Stimulated activated CD8-positive, alpha-beta memory T cell treated with anti-CD3 and anti-CD28 coated beads, Interleukin-2, amount 100 ng/mL, for 1 hour (primary cell): Measurements from ENCODE around the gene BPIFB2.

Source experiments
- DNase-seq, 2 donors: peaks; one replicate each; pipeline ENCODE4 v3.0.0-alpha.2; 2020; ENCODE audit warnings: low read depth in 2 of 2

The BPIFB2 gene

DNA sequence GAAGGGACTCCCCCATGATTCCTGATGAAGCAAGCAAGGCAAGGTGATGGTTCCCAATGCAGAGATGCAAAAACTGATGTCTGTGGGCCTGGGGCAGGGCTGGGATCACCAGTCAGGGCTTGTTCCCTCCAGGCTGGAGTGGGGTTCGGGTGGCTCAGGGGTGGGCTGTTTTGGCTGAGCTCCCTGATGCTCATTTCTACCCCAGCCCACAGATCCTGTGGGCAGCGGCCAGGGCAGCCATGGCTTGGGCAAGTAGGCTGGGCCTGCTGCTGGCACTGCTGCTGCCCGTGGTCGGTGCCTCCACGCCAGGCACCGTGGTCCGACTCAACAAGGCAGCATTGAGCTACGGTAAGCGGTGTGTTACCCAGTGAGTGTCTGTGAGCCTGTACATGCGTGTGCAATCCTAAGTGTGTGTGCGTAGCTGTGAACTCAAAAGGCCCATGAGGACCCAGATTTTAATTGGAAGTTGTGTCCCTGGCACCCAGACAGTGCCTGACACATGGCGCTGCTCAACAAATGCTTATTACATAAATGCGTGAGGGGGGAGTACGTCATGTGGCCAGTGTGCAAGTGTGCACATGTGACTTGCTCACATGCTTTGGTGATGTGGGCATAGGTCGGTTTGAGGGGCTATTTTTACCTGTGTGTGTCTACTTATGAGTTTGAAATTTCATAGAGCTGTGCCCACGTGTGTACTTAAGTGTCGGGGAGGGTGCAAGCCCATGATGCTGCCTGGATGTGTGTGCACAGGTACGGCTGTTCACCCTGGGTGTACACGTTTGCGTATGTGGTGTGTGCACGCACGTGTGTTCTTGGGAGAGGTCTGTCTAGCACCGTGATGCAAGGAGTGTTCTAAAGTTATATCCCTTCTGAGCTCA, 1.1 kb downstream of the BPIFB2 start:
- DNase-seq, result no peak

DNA sequence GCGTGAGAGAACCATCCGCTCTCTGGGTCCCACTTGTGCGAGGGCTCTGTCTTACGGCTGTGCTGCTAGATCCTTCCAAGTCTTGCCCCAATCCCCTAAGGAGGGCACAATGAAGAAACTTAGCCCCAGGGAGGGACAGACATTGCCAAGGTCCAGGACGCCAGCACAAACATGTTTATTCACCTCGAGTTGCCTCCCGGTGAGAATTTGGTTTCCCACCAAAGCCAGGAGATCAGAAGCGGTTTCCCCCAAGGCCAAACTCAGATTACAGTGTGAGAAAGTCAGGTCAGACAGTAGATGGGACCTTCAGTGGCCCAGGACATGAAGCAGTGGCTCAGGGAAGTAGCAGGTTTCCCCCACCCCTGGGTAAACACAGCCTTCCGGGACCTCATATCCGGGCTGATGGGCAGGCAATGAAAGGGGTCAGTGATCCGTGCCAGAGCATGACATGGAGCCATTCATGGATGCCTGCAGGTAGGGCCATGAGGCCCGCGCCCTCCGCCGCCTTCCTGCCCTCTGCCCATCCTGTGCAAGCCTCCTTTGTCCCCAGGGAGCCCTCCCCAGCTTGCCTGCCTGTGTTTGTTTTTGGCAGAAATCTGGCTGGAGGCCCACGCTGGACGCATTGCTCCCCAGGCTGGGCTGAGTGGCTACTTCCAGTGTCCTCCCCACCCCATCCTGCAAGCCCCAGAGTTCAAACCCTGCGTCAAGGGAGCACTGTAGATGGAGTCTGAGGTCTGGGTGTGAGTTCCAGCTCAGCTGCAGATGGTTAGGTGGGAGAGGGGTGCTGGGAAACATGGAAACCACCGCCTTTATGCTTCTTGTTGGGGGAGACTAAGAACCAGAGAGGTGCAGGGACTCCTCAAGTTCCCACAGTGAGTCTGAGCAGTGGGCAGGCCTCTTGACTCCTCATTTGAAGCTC, 2.0 kb downstream of the BPIFB2 start:
- DNase-seq, result no peak

DNA sequence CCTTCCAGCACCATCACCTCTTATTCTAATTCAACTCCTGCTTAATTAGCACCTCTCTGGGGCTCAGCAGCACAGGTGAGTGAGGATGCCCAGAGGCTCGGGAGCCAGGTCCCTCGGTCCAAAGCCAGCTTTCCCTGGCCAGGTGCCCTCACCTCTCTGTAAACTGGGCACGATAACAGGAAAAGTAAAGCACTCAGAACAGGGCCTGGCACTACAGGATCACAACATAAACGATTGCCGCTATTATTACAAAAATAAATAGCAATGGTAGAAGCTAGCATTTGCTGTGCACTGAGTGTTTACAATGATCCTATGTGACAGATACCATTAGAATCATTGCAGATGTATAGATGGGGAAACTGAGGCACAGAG, 2.6 kb downstream of the BPIFB2 start:
- DNase-seq, result no peak

DNA sequence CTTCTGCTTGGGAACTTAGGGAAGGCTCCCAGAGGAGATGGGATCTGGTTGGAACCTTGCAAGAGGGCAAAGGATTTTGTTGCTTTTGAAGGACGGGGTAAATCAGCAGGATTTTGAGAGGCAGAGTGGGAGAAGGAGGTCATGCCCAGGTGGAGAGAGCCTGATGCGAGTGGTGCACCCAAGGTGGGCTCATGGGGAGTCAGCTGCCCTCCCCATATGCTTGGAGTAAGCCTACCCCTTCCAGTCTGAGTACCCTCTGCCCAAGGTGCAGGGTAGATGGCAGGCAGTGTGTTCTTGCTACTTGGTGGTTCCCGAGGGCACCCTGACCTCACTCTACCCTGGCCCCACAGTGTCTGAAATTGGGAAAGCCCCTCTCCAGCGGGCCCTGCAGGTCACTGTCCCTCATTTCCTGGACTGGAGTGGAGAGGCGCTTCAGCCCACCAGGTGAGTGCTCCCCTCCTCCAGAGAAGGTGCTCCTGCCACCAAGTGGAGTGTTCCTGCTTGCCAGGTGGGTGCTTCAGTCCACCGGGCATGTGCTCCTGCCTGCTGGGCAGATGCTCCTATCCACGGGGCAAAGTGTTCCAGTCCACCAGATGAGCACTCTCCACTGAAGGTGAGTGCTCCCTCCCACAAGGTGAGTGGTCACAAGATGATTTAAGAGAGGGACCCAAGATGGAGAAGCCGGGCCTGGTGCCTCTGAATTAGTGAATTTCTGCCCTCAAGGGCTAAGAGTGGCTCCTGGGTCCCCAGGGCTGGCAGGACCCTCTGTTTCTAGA, 3.4 kb downstream of the BPIFB2 start:
- DNase-seq, result no peak

DNA sequence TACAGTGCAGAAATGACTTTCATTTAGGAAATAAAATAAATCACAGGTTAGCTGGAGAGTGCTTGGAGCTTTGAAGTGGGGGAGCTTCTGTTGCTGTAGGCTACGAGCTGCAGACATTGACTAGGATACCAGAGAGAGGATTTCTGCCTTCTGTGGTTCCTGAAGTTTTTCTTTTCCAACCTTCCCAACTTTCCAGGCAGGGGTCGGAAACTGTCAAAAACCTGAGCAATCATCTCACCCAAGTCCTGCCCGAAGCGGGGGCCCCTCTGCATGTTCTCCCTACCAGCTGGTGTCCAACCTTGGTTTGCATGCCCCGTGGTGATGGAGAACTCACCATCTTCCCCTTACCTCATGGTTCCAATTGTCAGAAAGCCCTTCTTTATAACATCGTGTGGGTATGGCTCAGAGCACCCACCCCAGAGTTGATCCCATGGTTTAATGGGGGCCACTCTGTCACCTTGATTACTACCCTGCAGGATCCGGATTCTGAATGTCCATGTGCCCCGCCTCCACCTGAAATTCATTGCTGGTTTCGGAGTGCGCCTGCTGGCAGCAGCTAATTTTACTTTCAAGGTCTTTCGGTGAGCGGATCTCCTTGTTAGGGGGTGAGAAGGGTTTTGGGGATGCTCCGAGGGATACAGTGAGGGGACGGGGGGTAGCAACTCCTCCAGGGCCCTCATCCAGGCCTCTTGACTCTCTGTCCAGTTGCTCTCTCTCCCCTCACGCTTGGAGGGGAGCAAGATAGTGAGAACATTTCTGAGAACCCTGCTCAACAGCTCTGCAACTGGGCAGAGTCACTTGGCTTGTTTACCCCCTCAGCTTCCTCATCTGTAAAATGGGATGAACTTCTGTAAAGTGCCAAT, 5.1 kb downstream of the BPIFB2 start:
- no peak for DNase-seq

DNA sequence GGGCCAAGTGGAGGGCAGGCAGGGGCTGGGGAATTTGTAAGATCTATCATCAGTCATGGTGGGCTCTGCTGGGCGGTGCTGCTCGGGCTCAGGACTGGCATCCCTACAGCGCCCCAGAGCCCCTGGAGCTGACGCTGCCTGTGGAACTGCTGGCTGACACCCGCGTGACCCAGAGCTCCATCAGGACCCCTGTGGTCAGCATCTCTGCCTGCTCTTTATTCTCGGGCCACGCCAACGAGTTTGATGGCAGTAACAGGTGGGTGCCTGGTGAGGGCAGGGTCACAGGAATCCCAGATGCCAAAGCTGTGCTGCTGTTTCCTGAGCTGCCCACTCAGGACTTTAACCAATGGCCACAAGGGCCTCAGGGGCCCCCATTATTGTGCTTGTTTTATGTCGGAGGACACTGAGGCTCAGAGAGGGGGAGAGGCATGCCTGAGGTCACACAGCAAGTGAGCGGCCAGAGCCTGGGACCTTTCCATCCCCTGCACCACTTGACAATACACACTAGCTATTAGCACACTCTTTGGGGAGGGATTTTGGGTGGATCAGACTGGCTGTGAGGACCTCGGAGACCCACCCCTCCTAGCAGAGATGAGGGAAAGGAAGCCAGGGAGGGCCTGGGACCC, 6.3 kb downstream of the BPIFB2 start:
- no peak for DNase-seq

DNA sequence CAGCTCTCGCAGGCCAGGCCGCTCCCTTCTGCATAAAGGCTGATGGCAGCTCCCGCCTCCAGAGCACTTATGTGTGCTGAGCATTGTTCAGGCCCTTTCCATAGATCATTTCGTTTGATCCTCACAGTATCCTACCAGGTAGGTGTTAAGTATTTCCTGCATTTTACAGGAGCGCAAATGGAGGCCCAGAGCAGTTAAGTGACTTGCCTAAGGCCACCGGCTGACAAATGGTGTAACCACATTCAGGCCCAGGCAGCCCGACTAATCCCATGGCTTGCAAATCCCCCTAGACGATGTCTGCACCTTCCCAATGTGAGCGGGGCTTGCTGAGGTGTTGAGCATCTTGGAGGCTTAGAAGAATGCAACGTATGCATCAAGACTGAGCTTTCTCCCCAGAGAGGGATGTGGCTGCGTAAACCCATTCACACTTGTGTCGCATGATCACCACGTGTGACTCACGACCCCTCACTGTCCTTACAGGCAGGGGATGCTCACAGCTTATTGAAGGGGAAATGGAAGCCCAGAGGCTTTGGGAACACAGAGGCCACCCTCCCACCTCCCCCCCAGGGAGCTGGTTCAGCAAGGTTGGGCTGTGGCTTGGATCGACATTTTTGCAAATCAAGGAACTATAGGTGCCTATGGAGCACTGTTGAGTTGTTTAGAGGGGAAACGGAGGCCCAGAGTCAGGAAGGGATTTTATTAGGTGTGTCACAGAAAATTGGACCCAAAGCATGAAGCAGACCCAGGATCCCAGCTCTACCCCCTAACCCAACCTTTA, 7.0 kb downstream of the BPIFB2 start:
- no peak for DNase-seq

DNA sequence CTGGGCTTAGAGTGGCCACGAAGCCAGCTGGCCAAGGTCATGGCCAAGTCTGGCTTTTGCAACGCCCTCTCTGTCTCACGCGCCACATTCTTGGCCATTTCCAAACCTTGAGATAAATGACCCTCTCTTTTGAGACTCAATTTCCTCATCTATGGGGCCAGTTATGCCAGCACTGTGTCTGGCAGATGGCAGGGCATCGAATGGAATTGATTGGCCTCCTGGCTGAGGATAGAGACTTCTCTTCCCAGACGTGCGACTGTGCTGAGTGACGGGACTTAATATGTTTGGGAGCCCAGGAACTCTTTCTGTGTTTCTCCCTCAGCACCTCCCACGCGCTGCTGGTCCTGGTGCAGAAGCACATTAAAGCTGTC, 7.6 kb downstream of the BPIFB2 start:
- no peak for DNase-seq

DNA sequence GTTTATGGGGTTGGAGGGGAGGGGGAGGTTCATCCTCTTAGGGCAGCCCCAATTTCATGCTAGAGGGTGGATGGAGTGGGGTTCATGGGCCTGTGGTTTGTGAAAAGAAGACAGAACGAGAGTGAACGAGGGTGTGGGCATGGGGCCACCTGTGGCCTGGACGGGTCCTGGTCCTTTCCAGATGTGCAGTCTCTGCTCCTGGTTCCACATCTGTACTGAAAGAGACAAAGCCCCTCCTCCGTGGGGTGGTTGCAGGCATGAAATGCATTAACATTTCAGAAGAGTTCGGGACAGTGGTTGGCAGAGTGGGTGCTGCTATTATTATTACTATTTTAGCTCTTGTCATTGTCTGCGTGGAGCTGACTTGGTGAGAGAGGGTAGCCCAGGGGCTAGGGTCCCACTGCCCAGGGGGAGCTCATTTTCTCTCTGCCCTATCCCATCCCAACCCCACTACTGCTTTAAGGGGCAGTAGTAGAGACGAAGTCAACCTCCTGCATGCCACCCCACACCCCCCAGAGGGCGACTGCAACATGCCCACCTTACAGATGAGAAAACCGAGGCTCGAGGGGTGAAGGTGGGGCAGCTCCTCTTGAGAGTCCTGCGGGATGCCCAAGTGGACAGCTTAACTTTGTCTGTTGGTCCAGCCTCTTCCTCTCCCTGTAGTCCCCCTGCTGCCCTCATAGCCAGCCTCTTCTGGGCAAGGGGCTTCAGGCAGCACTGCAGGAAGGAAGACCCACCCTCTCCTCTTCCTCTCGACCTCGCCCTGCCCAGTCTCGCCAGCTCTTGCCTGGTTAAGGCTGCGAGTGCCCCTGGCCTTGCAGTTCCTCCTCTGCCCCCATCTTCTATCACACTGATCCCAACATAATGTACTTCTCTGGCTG, 8.4 kb downstream of the BPIFB2 start:
- no peak for DNase-seq

DNA sequence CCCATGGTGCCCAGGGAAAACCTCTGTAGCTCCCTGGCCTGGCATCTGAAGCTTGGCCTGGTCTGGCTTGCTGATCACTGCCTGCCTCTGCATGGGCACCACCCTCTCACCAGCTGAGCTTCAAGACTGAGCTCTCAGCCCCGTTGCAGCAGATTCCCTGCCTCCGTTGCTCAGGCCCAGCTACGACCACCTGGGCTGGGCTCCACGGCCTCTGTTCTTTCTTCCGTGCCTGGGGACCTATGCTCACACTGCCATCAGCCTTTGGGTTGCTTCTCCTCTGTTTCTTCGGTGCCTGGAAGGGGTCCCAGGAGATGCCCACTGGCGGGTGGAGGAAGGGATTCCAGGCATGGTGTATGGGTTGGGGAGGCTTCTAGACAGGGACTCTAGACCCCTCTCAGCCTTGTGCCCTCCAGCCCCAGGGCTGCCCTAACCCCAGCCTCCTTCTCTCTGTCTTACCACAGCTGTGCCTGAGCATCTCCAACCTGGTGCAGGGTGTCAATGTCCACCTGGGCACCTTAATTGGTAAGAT, 9.1 kb downstream of the BPIFB2 start:
- DNase-seq, result no peak

DNA sequence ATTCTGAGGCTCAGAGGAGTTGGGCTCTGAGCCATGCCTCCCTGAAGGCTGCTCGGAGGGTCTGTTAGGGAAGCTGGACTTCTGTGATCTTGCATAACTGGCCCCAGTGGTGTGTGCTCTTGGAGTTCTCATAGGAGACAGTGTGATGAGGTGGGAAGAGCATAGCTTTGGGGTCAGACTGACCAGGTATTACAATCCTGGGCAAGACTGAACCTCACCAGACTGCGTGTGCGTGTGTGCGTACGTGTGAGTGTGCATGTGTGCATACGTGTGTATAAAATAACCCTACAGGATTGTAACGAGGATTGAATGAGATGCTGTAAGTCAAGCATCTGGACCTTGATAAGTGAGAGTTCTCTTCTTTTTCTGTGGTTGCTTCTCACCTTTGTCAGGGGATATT, 10.0 kb downstream of the BPIFB2 start:
- DNase-seq, result no peak

DNA sequence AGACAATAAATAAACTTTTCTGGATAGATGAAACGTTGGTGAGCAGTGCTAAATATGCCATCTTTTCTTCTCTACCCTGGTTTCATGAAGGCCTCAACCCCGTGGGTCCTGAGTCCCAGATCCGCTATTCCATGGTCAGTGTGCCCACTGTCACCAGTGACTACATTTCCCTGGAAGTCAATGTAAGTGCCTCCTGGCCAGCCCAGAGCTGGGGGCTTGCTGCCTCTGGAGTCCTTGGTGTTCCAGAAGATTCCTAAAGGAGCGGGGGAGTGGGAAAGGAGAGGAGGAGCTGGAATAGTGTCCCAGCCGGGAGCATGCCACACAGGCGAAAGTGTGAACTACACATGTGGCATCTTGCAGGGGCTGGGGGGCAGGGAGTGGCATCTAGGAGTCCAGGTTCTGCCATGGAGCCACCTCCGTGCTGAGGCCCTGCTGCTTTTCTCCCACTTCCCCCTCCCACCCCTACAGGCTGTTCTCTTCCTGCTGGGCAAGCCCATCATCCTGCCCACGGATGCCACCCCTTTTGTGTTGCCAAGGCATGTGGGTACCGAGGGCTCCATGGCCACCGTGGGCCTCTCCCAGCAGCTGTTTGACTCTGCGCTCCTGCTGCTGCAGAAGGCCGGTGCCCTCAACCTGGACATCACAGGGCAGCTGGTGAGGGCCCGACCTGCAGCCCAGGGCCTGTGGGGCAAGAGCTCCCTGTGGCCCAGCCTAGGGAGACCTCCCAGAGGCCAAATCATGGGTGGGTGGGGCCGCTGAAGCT, 10.8 kb downstream of the BPIFB2 start:
- DNase-seq, result no peak

DNA sequence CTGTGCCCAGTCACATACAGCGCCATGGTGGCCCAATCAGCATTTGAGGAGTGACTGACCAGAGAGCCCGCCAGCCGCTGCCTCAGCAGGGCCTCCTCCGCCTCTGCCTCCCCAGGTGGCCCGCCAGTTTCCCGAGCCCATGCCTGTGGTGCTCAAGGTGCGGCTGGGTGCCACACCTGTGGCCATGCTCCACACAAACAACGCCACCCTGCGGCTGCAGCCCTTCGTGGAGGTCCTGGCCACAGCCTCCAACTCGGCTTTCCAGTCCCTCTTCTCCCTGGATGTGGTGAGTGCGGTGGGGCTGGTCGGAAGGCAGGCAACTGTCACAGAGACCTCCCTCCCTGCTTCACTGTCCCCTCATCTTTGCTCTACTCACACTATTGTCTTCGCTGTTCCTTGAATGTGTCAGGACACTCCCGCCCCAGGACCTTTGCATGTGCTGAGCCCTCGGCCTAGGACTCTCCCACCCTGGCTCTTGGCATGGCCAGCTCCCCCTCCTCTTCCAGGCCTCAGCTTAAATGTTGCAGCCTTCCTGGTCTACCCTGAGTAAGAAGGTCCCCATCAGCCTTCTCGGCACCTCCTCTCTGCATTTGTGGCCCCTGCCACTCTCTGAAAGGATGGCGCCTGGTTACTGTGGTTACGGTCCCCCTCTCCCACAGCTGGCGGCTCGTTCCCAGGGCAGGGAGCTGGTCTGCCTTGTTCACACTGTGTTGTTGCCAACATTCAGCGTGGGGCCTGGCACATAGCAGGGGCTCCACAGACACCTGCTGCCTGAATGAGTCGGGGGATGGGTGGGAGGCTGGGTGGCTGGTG, 12.2 kb downstream of the BPIFB2 start:
- no peak for DNase-seq

DNA sequence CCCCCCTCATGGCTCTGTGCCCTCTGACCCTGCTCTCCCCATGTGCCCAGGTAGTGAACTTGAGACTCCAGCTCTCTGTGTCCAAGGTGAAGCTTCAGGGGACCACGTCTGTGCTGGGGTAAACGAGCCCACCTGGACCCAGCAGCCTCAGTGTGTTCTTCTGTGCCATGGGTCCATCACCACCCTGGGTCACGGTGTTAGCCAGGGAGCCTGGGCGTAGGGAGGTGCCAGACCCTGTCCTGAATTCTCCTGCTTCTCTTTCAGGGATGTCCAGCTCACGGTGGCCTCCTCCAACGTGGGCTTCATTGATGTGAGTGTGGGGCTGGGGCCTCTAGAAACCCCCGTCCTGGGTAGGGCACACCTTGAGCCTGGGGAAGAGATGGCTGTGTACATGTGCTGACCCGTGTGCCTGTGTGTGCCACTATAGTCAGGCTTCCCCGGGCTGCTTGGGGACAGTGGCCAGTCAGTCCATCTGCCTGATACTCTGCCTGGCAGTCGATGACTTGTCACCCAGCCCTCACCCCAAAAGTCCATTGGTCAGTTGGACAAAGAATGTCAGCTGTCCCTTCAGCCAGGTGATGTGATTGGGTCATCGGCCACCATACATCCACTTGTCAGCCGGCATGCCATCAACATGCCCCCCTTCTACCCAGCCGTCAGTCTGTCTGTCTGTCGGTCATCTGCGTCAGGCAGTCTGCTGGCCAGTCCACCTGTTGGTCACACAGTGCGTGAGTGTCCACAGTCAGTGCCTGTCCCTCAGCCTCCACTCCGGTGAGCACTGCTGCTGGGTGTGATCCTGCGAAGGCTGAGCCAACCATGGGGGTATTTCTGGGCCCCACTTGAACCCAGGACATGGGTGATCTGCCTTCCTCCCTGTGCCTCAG, 13.0 kb downstream of the BPIFB2 start:
- DNase-seq, result no peak

DNA sequence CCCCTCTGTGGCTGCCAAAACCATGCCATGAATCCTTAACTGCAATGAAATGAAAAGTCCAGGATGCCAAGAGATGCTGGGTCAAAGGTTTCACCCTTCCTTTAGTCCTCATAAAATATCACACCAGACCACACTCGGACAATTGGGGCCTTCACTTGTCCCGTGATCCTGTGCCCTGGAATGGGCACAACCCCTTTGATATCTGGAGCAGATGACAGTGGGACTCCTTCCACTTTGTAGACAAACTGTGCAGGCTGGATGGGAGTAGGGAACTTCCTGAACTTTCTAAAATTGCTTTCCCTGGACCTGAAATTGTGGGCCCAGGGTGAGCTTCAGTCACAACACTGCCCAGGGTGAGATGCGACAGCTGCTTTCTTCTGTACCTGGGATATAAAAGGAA, 14.4 kb downstream of the BPIFB2 start:
- DNase-seq, result no peak

DNA sequence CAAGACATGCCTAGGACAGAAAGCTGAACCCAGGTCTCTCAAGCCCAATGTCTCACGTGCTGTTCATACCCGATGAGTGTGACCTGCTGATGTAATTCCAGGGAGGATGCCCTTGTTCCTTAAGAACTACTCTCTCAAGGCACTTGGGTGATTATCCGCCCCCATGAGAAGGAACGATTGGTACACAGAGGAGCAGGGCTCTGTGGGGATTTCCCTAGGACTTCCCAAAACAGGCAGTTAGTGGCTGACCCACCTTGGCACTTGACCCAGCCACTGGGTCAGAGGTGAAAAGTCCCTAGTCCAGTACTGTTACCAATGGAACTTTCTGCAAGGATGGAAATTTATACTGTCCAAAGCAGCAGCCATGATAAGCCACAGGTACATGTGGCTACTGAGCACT, 14.8 kb downstream of the BPIFB2 start:
- no peak for DNase-seq
